ENCODE measurements around the gene ORC6. TPM values are rescaled to one million over a fixed set of nuclear protein-coding genes. Genes with fewer than 3 reads are reported as not detected.

Gene ORC6
- total RNA-seq, 6 donors from 2014 or later: 1.4 to 4.3 (median 1.9) TPM

GRCh38 chr16:46719528-46719927, 30.1 kb downstream of the ORC6 start:
- no peak overlapping the region for H3K27ac ChIP-seq
- TF ChIP-seq CTCF (IDR thresholded peaks at IDR 0.05): no peak
- TF ChIP-seq EP300 (IDR thresholded peaks at IDR 0.05): no peak
- no peak for TF ChIP-seq POLR2AphosphoS5 (IDR thresholded peaks at IDR 0.05)
- TF ChIP-seq POLR2A (IDR thresholded peaks at IDR 0.05): no peak
- no peak overlapping the region for H3K4me3 ChIP-seq
- ATAC-seq (ENCODE audit: low FRiP score in 2 of 2): no peak
- no peaks in the 10 kb centered on the region for H3K36me3 ChIP-seq
- DNase-seq: no peak
- no peaks in the 10 kb centered on the region for H3K4me1 ChIP-seq
- no peaks in the 10 kb centered on the region for H3K27me3 ChIP-seq
- no peaks in the 10 kb centered on the region for H3K9me3 ChIP-seq
- 91 to 98% methylated on average over 4 to 6 of the region's 6 CpGs for WGBS, 2 donors

GRCh38 chr16:46720619-46721018, 31.2 kb downstream of the ORC6 start:
- Histone ChIP-seq H3K27ac (no peak overlapping the region), H3K4me1 (no peaks in the 10 kb centered on the region), H3K27me3 (no peaks in the 10 kb centered on the region), H3K4me3 (no peak overlapping the region), H3K36me3 (no peaks in the 10 kb centered on the region), H3K9me3 (no peaks in the 10 kb centered on the region)
- TF ChIP-seq EP300 (IDR thresholded peaks at IDR 0.05) (no peak), CTCF (IDR thresholded peaks at IDR 0.05) (no peak), POLR2AphosphoS5 (IDR thresholded peaks at IDR 0.05) (no peak), POLR2A (IDR thresholded peaks at IDR 0.05) (no peak)
- DNase-seq (no peak), ATAC-seq (ENCODE audit: low FRiP score in 2 of 2) (no peak)
- 69 to 93% methylated on average over 2 of the region's 2 CpGs for WGBS, 2 donors

GRCh38 chr16:46721885-46722284, 32.4 kb downstream of the ORC6 start:
- WGBS, 2 donors: 74 to 88% methylated on average over 4 of the region's 4 CpGs
- Histone ChIP-seq H3K4me1 (no peaks in the 10 kb centered on the region), H3K9me3 (no peaks in the 10 kb centered on the region), H3K36me3 (no peaks in the 10 kb centered on the region), H3K4me3 (no peak overlapping the region), H3K27me3 (no peaks in the 10 kb centered on the region), H3K27ac (no peak overlapping the region)
- ATAC-seq (ENCODE audit: low FRiP score in 2 of 2) (no peak), DNase-seq (no peak)
- no peak for TF ChIP-seq CTCF (IDR thresholded peaks at IDR 0.05)
- no peak for TF ChIP-seq POLR2AphosphoS5 (IDR thresholded peaks at IDR 0.05)
- TF ChIP-seq POLR2A (IDR thresholded peaks at IDR 0.05): no peak
- no peak for TF ChIP-seq EP300 (IDR thresholded peaks at IDR 0.05)

GRCh38 chr16:46727184-46727583, 37.7 kb downstream of the ORC6 start:
- ATAC-seq (ENCODE audit: low FRiP score in 2 of 2) (no peak), DNase-seq (no peak)
- no peaks in the 10 kb centered on the region for H3K4me1 ChIP-seq
- H3K4me3 ChIP-seq: no peak overlapping the region
- no peaks in the 10 kb centered on the region for H3K36me3 ChIP-seq
- H3K9me3 ChIP-seq: no peaks in the 10 kb centered on the region
- H3K27me3 ChIP-seq: no peaks in the 10 kb centered on the region
- no peak overlapping the region for H3K27ac ChIP-seq
- TF ChIP-seq CTCF (IDR thresholded peaks at IDR 0.05) (no peak), EP300 (IDR thresholded peaks at IDR 0.05) (no peak), POLR2A (IDR thresholded peaks at IDR 0.05) (no peak), POLR2AphosphoS5 (IDR thresholded peaks at IDR 0.05) (no peak)
- 94 to 95% methylated on average over 3 to 6 of the region's 7 CpGs for WGBS, 2 donors

GRCh38 chr16:46727630-46728029, 38.2 kb downstream of the ORC6 start:
- no peaks in the 10 kb centered on the region for H3K4me1 ChIP-seq
- no peaks in the 10 kb centered on the region for H3K36me3 ChIP-seq
- WGBS, 2 donors: 91 to 95% methylated on average over 9 of the region's 9 CpGs
- no peaks in the 10 kb centered on the region for H3K27me3 ChIP-seq
- H3K4me3 ChIP-seq: no peak overlapping the region
- no peak for DNase-seq
- H3K27ac ChIP-seq: no peak overlapping the region
- no peaks in the 10 kb centered on the region for H3K9me3 ChIP-seq
- TF ChIP-seq EP300 (IDR thresholded peaks at IDR 0.05) (no peak), CTCF (IDR thresholded peaks at IDR 0.05) (no peak), POLR2AphosphoS5 (IDR thresholded peaks at IDR 0.05) (no peak), POLR2A (IDR thresholded peaks at IDR 0.05) (no peak)
- no peak for ATAC-seq (ENCODE audit: low FRiP score in 2 of 2)
